ENCODE data around the gene FUT9. TPM values are rescaled to one million over a fixed set of nuclear protein-coding genes. Genes with fewer than 3 reads are reported as not detected.

Gene FUT9
- polyA plus RNA-seq, 1 donor (not counting 4 experiments of a cell fraction or from before 2014, with no cell fraction given), result not detected

- TF ChIP-seq CTCF (optimal IDR thresholded peaks at IDR 0.05 in 1 of 3, IDR thresholded peaks at IDR 0.05 in 1 of 3, conservative IDR thresholded peaks at IDR 0.05 in 1 of 3; ENCODE audit: extremely low read depth in 1 of 3, insufficient read depth in 2 of 3, low read length in 3 of 3) (no peak), EZH2 (IDR thresholded peaks at IDR 0.05; ENCODE audit: low read length) (no peak)
- Histone ChIP-seq H3K4me2 (ENCODE audit: control insufficient read depth, extremely low read depth, insufficient read depth, low read depth, low read length) (no peak overlapping the region), H3K27ac (ENCODE audit: control insufficient read depth, insufficient read depth, low read length) (no peak overlapping the region), H3K9me1 (ENCODE audit: control insufficient read depth, extremely low read depth, insufficient read depth, low read length) (no peaks in the 10 kb centered on the region), H2AFZ (ENCODE audit: control insufficient read depth, low read length) (no peak overlapping the region), H4K20me1 (ENCODE audit: control insufficient read depth, extremely low read depth, insufficient read depth, low read length) (no peaks in the 10 kb centered on the region), H3K9ac (ENCODE audit: control insufficient read depth, extremely low read depth, insufficient read depth, low read length) (no peak overlapping the region), H3K79me2 (ENCODE audit: control insufficient read depth, insufficient read depth, low read length) (no peaks in the 10 kb centered on the region), H3K27me3 (ENCODE audit: control insufficient read depth, extremely low read depth, insufficient read depth, low read length) (no peaks in the 10 kb centered on the region), H3K36me3 (ENCODE audit: control insufficient read depth in 2 of 2, extremely low read depth in 1 of 2, insufficient read depth in 2 of 2, low read length in 2 of 2) (no peaks in the 10 kb centered on the region), H3K4me1 (ENCODE audit: control insufficient read depth, extremely low read depth, insufficient read depth, low read length) (no peaks in the 10 kb centered on the region), H3K9me3 (ENCODE audit: control insufficient read depth, low read depth, low read length) (no peaks in the 10 kb centered on the region), H3K4me3 (ENCODE audit: control insufficient read depth in 2 of 3, extremely low read depth in 1 of 3, insufficient read depth in 2 of 3, low read depth in 1 of 3, low read length in 3 of 3) (no peak overlapping the region)
- FAIRE-seq, result no peak
- DNase-seq (ENCODE audit: low read depth, low spot score), result no peak
- dilution Hi-C loops (cut with MboI; ENCODE audit: extremely low pct_ligation_motif_present, low sequenced_read_pairs), result no loop called here
These were observed 13.2 kb upstream of the FUT9 start for GRCh38 chr6:96002576-96002910.

- Histone ChIP-seq H3K4me1 (ENCODE audit: control insufficient read depth, extremely low read depth, insufficient read depth, low read length) (no peaks in the 10 kb centered on the region), H3K27me3 (ENCODE audit: control insufficient read depth, extremely low read depth, insufficient read depth, low read length) (no peaks in the 10 kb centered on the region), H3K36me3 (ENCODE audit: control insufficient read depth in 2 of 2, extremely low read depth in 1 of 2, insufficient read depth in 2 of 2, low read length in 2 of 2) (no peaks in the 10 kb centered on the region), H3K79me2 (ENCODE audit: control insufficient read depth, insufficient read depth, low read length) (no peaks in the 10 kb centered on the region), H3K27ac (ENCODE audit: control insufficient read depth, insufficient read depth, low read length) (no peak overlapping the region), H3K4me3 (ENCODE audit: control insufficient read depth in 2 of 3, extremely low read depth in 1 of 3, insufficient read depth in 2 of 3, low read depth in 1 of 3, low read length in 3 of 3) (no peak overlapping the region), H2AFZ (ENCODE audit: control insufficient read depth, low read length) (no peak overlapping the region), H3K4me2 (ENCODE audit: control insufficient read depth, extremely low read depth, insufficient read depth, low read depth, low read length) (no peak overlapping the region), H4K20me1 (ENCODE audit: control insufficient read depth, extremely low read depth, insufficient read depth, low read length) (no peaks in the 10 kb centered on the region), H3K9me3 (ENCODE audit: control insufficient read depth, low read depth, low read length) (no peaks in the 10 kb centered on the region), H3K9me1 (ENCODE audit: control insufficient read depth, extremely low read depth, insufficient read depth, low read length) (no peaks in the 10 kb centered on the region), H3K9ac (ENCODE audit: control insufficient read depth, extremely low read depth, insufficient read depth, low read length) (no peak overlapping the region)
- dilution Hi-C loops (cut with MboI; ENCODE audit: extremely low pct_ligation_motif_present, low sequenced_read_pairs), result no loop called here
- FAIRE-seq, result no peak
- no peak for DNase-seq (ENCODE audit: low read depth, low spot score)
- TF ChIP-seq EZH2 (IDR thresholded peaks at IDR 0.05; ENCODE audit: low read length) (no peak), CTCF (optimal IDR thresholded peaks at IDR 0.05 in 1 of 3, IDR thresholded peaks at IDR 0.05 in 1 of 3, conservative IDR thresholded peaks at IDR 0.05 in 1 of 3; ENCODE audit: extremely low read depth in 1 of 3, insufficient read depth in 2 of 3, low read length in 3 of 3) (no peak)
These were observed 12.9 kb upstream of the FUT9 start for GRCh38 chr6:96002912-96003311.

All from keratinocyte (primary cell).